PC-3 (cell line): ENCODE measurements around the gene PTHLH. TPM values are rescaled to one million over a fixed set of nuclear protein-coding genes. Genes with fewer than 3 reads are reported as not detected.

Experiments used
- ATAC-seq: fragments of 200-7000 bp; cut with Tn5 transposase; 2 replicates; pipeline ENCODE4 v1.9.1; 2020; ENCODE audit warnings: mild to moderate bottlenecking, moderate library complexity
- BruUV-seq: library from RNA; stranded (reverse); fragments of 400-500 nt; replicated peaks from 2 replicates; lab custom pipeline; 2021; lab: Mats Ljungman, UMichigan
- CTCF ChIA-PET: fragments of 300-600 bp; sonication (Branson Sonifier 250); formaldehyde crosslinking; loops from one replicate; lab custom pipeline; 2022; ENCODE audit warnings: antibody characterized with exemption; lab: Charles Lee
- POLR2A ChIA-PET: fragments of 300-600 bp; sonication (Branson Sonifier 250); formaldehyde crosslinking; loops from one replicate; lab custom pipeline; 2022; ENCODE audit warnings: antibody characterized with exemption; ENCODE audit not compliant: unreplicated experiment; lab: Charles Lee
- DNase-seq: peaks from one replicate; pipeline ENCODE4 v3.0.0-alpha.2; 2015
- H2AFZ ChIP-seq: fragments of 300-600 bp; sonication (generic); 2 replicates; pipeline ENCODE4 v1.6.0; 2016; ENCODE audit warnings: antibody characterized with exemption, low read length
- H3F3A ChIP-seq: fragments of 300-600 bp; sonication (generic); one replicate; pipeline ENCODE4 v1.6.0; 2017; ENCODE audit warnings: antibody characterized with exemption, low read length, control low read depth, mild to moderate bottlenecking; ENCODE audit not compliant: unreplicated experiment
- H3K27ac ChIP-seq: fragments of 300-600 bp; sonication (generic); 2 replicates; pipeline ENCODE4 v1.5.1; 2016; ENCODE audit warnings: mild to moderate bottlenecking, low read length
- H3K27me3 ChIP-seq: fragments of 300-600 bp; sonication (generic); 2 replicates; pipeline ENCODE4 v1.6.1; 2016; ENCODE audit warnings: low read length, mixed read lengths
- H3K36me3 ChIP-seq: fragments of 300-600 bp; sonication (generic); 2 replicates; pipeline ENCODE4 v1.6.1; 2016; ENCODE audit warnings: low read depth, mixed run types, low read length, mixed read lengths
- H3K4me1 ChIP-seq: fragments of 300-600 bp; sonication (generic); 2 replicates; pipeline ENCODE4 v1.5.1; 2016; ENCODE audit warnings: low read length; ENCODE audit not compliant: insufficient read depth
- H3K4me2 ChIP-seq: fragments of 300-600 bp; sonication (generic); 2 replicates; pipeline ENCODE4 v1.6.0; 2016; ENCODE audit warnings: low read length
- H3K4me3 ChIP-seq: fragments of 300-600 bp; sonication (generic); 2 replicates; pipeline ENCODE4 v1.5.1; 2016; ENCODE audit warnings: mild to moderate bottlenecking, low read length, mixed read lengths
- H3K79me2 ChIP-seq: fragments of 300-600 bp; sonication (generic); 2 replicates; pipeline ENCODE4 v1.6.1; 2017; ENCODE audit warnings: low read length, mixed read lengths
- H3K9ac ChIP-seq: fragments of 300-600 bp; sonication (generic); 2 replicates; pipeline ENCODE4 v1.6.0; 2016; ENCODE audit warnings: mild to moderate bottlenecking, low read length
- H3K9me2 ChIP-seq: fragments of 300-600 bp; sonication (generic); replicated peaks from 2 replicates; pipeline ENCODE4 v1.6.1; 2016; ENCODE audit warnings: mixed run types, low read length, mixed read lengths
- H3K9me3 ChIP-seq: fragments of 300-600 bp; sonication (generic); 2 replicates; pipeline ENCODE4 v1.6.1; 2016; ENCODE audit warnings: low read length, mixed read lengths
- H4K20me1 ChIP-seq: fragments of 300-600 bp; sonication (generic); 2 replicates; pipeline ENCODE4 v1.6.1; 2016; ENCODE audit warnings: low read length, mixed read lengths
- CTCF ChIP-seq: fragments of 300-600 bp; sonication (generic); conservative IDR thresholded peaks from 2 replicates; pipeline ENCODE4 v1.5.1; 2017; ENCODE audit warnings: antibody characterized with exemption, low read depth, mild to moderate bottlenecking, low read length
- EZH2 ChIP-seq: fragments of 300-600 bp; sonication (generic); IDR thresholded peaks from one replicate; pipeline ENCODE4 v1.6.1; 2017; ENCODE audit warnings: antibody characterized with exemption, mild to moderate bottlenecking, low read length; ENCODE audit not compliant: unreplicated experiment
- EZH2phosphoT487 ChIP-seq: fragments of 300-600 bp; sonication (generic); IDR thresholded peaks from 2 replicates; pipeline ENCODE4 v1.6.1; 2018; ENCODE audit warnings: mild to moderate bottlenecking, antibody characterized with exemption, low read length, borderline replicate concordance
- intact Hi-C: fragments of 100-400 bp; cut with micrococcal nuclease; formaldehyde crosslinking; loops from 2 replicates; pipeline ENCODE4 v1.9.0; 2023
- total RNA-seq: library from RNA; depleted of rRNA; stranded (reverse); fragments of >200 nt; gene quantifications from 2 replicates; pipeline ENCODE4 v1.2.3, GENCODE V29; 2014

PTHLH gene
- total RNA-seq, 1 experiment from 2014 or later, result 383 TPM

GRCh38 chr12:27927347-27927746 is 45.2 kb downstream of the PTHLH start:
- Histone ChIP-seq H3K27me3 (no peaks in the 10 kb centered on the region), H3K79me2 (no peaks in the 10 kb centered on the region), H3K36me3 (no peaks in the 10 kb centered on the region), H3K4me3 (no peak overlapping the region), H4K20me1 (no peaks in the 10 kb centered on the region), H3K9me2 (no peaks in the 10 kb centered on the region), H3F3A (no peaks in the 10 kb centered on the region), H3K4me1 (peaks cover 9% of the 10 kb centered on the region), H3K9ac (no peak overlapping the region), H2AFZ (no peak overlapping the region), H3K4me2 (no peak overlapping the region), H3K27ac (no peak overlapping the region), H3K9me3 (no peaks in the 10 kb centered on the region)
- no peak for DNase-seq
- no peak for ATAC-seq
- ChIA-PET POLR2A (no interaction called here), CTCF (no interaction called here)
- intact Hi-C loops, result no loop called here
- no peak for TF ChIP-seq EZH2
- no peak for TF ChIP-seq CTCF
- no peak for TF ChIP-seq EZH2phosphoT487
- no TSS peak for BruUV-seq

- Histone ChIP-seq H3K4me1 (peaks cover 14% of the 10 kb centered on the region), H3K27ac (no peak overlapping the region), H3K36me3 (no peaks in the 10 kb centered on the region), H3K79me2 (no peaks in the 10 kb centered on the region), H3K9ac (no peak overlapping the region), H3F3A (no peaks in the 10 kb centered on the region), H3K9me2 (no peaks in the 10 kb centered on the region), H3K4me2 (no peak overlapping the region), H3K9me3 (no peaks in the 10 kb centered on the region), H2AFZ (no peak overlapping the region), H4K20me1 (no peaks in the 10 kb centered on the region), H3K4me3 (no peak overlapping the region), H3K27me3 (no peaks in the 10 kb centered on the region)
- no TSS peak for BruUV-seq
- TF ChIP-seq EZH2, result no peak
- TF ChIP-seq EZH2phosphoT487, result no peak
- TF ChIP-seq CTCF, result no peak
- DNase-seq (peak; percentile 56), ATAC-seq (no peak)
- CTCF ChIA-PET, result interaction anchor here (0.6 to 0.7 kb wide), 2 partner anchors 130 to 206 kb away, joined by 3 read pairs; no protein-coding TSS in a partner anchor
- POLR2A ChIA-PET, result no interaction called here
- intact Hi-C loops, result no loop called here
Measured at GRCh38 chr12:27924350-27925135, 48.0 kb downstream of the PTHLH start.

- no peak for TF ChIP-seq EZH2
- no peak for TF ChIP-seq CTCF
Measured at GRCh38 chr12:27922531-27923139, 49.9 kb downstream of the PTHLH start.

More at GRCh38 chr12:27922531-27923139, 49.9 kb downstream of the PTHLH start:
- peak overlapping the region; percentile 49 for H3K27ac ChIP-seq
- DNase-seq (peak; percentile 90), ATAC-seq (peak; percentile 72)
- no peaks in the 10 kb centered on the region for H3K9me3 ChIP-seq
- intact Hi-C loops, result no loop called here
- H3K4me3 ChIP-seq, result no peak overlapping the region
- H3K79me2 ChIP-seq, result no peaks in the 10 kb centered on the region
- H3F3A ChIP-seq, result no peaks in the 10 kb centered on the region
- CTCF ChIA-PET, result no interaction called here
- H3K4me1 ChIP-seq, result peaks cover 14% of the 10 kb centered on the region
- no TSS peak for BruUV-seq
- no peaks in the 10 kb centered on the region for H3K9me2 ChIP-seq
- no peak overlapping the region for H3K9ac ChIP-seq
- POLR2A ChIA-PET, result no interaction called here
- H3K27me3 ChIP-seq, result no peaks in the 10 kb centered on the region
- no peaks in the 10 kb centered on the region for H4K20me1 ChIP-seq
- no peaks in the 10 kb centered on the region for H3K36me3 ChIP-seq
- peak overlapping the region; percentile 4; the same call in 1 of the 2 replicates for H2AFZ ChIP-seq
- H3K4me2 ChIP-seq, result peak overlapping the region; percentile 17
